MCF 10A (cell line): Measurements from ENCODE around the gene SRGAP3. TPM values are rescaled to one million over a fixed set of nuclear protein-coding genes. Genes with fewer than 3 reads are reported as not detected.
A peak's percentile ranks its signal among the peaks of the same experiment; 100 is the strongest.

ENCODE experiments used
- BruUV-seq: library from RNA; stranded (reverse); fragments of 400-500 nt; replicated peaks from 2 replicates; lab custom pipeline; 2021; lab: Mats Ljungman, UMichigan
- CTCF ChIA-PET: fragments of 300-600 bp; sonication (Branson Sonifier 250); formaldehyde crosslinking; extraction: SDS; loops from one replicate; lab custom pipeline; 2021; ENCODE audit warnings: antibody characterized with exemption, inconsistent platforms; lab: Yijun Ruan, JAX
- POLR2A ChIA-PET: fragments of 300-600, 350-650 bp; sonication (Branson Sonifier 250); formaldehyde crosslinking; extraction: SDS; loops from one replicate; lab custom pipeline; 2020; ENCODE audit warnings: antibody characterized with exemption, inconsistent platforms; lab: Yijun Ruan, JAX
- DNase-seq: peaks from one replicate; pipeline ENCODE4 v3.0.0-alpha.2; 2018; ENCODE audit not compliant: unreplicated experiment
- H3K27ac Mint-ChIP-seq: one replicate; pipeline ENCODE4 v1.8.0; 2022; ENCODE audit warnings: mild to moderate bottlenecking, low read depth, mixed read lengths; ENCODE audit not compliant: unreplicated experiment
- H3K27me3 Mint-ChIP-seq: one replicate; pipeline ENCODE4 v1.8.0; 2022; ENCODE audit warnings: mixed read lengths; ENCODE audit not compliant: insufficient read depth, unreplicated experiment
- H3K36me3 Mint-ChIP-seq: one replicate; pipeline ENCODE4 v1.8.0; 2022; ENCODE audit warnings: mild to moderate bottlenecking, moderate library complexity, mixed read lengths; ENCODE audit not compliant: insufficient read depth, unreplicated experiment
- H3K4me1 Mint-ChIP-seq: one replicate; pipeline ENCODE4 v1.8.0; 2022; ENCODE audit warnings: mixed read lengths; ENCODE audit not compliant: insufficient read depth, unreplicated experiment
- H3K4me3 Mint-ChIP-seq: one replicate; pipeline ENCODE4 v1.8.0; 2022; ENCODE audit warnings: mild to moderate bottlenecking, moderate library complexity, mixed read lengths; ENCODE audit not compliant: unreplicated experiment
- H3K9me3 Mint-ChIP-seq: one replicate; pipeline ENCODE4 v1.8.0; 2022; ENCODE audit warnings: mixed read lengths; ENCODE audit not compliant: unreplicated experiment
- CTCF ChIP-seq: fragments of 200-600 bp; IDR thresholded peaks from one replicate; pipeline ENCODE4 v1.8.0; 2022; ENCODE audit warnings: antibody characterized with exemption, mild to moderate bottlenecking; ENCODE audit not compliant: unreplicated experiment
- intact Hi-C: fragments of 100-400 bp; cut with micrococcal nuclease; formaldehyde crosslinking; loops from 2 replicates; pipeline ENCODE4 v1.14.1; 2022
- total RNA-seq: library from RNA; stranded (reverse); gene quantifications from 2 replicates; pipeline ENCODE4 v1.2.3, GENCODE V29; 2022

Gene SRGAP3
- total RNA-seq, 1 experiment from 2014 or later = 19.8 TPM

GRCh38 chr3:9217784-9218513 lies 31.5 kb downstream of the SRGAP3 start:
- ChIA-PET POLR2A (no interaction called here), CTCF (no interaction called here)
- peaks cover 23% of the 10 kb centered on the region for H3K4me1 Mint-ChIP-seq
- H3K4me3 Mint-ChIP-seq = no peak overlapping the region
- no peaks in the 10 kb centered on the region for H3K9me3 Mint-ChIP-seq
- no TSS peak for BruUV-seq
- no peaks in the 10 kb centered on the region for H3K36me3 Mint-ChIP-seq
- TF ChIP-seq CTCF = no peak
- H3K27me3 Mint-ChIP-seq = no peaks in the 10 kb centered on the region
- no peak for DNase-seq
- no peak overlapping the region for H3K27ac Mint-ChIP-seq
- intact Hi-C loops = no loop called here

- BruUV-seq = no TSS peak
- CTCF ChIA-PET = no interaction called here
These were observed 32.7 kb downstream of the SRGAP3 start for GRCh38 chr3:9216736-9217135.

GRCh38 chr3:9214599-9214998 lies 34.8 kb downstream of the SRGAP3 start:
- Mint-ChIP-seq H3K27me3 (no peaks in the 10 kb centered on the region), H3K4me3 (no peak overlapping the region), H3K4me1 (peaks cover 30% of the 10 kb centered on the region), H3K27ac (peak overlapping the region; percentile 40), H3K9me3 (no peaks in the 10 kb centered on the region), H3K36me3 (no peaks in the 10 kb centered on the region)
- ChIA-PET POLR2A (interaction anchor here (0.7 to 2.1 kb wide), 3 partner anchors 11 to 89 kb away, joined by 3 to 8 read pairs (median 7); partner anchors contain the start of gene SRGAP3), CTCF (interaction anchor here (0.7 to 2.3 kb wide), 7 partner anchors 13 to 342 kb away, joined by 3 to 6 read pairs (median 3); no protein-coding TSS in a partner anchor)
- BruUV-seq = no TSS peak
- TF ChIP-seq CTCF = no peak
- DNase-seq = peak; percentile 71
- intact Hi-C loops = no loop called here

More at GRCh38 chr3:9216736-9217135, 32.7 kb downstream of the SRGAP3 start:
- no peak for DNase-seq
- H3K27me3 Mint-ChIP-seq = no peaks in the 10 kb centered on the region
- no peak overlapping the region for H3K4me3 Mint-ChIP-seq
- peaks cover 23% of the 10 kb centered on the region for H3K4me1 Mint-ChIP-seq
- intact Hi-C loops = no loop called here
- no peaks in the 10 kb centered on the region for H3K36me3 Mint-ChIP-seq
- TF ChIP-seq CTCF = no peak
- no peak overlapping the region for H3K27ac Mint-ChIP-seq
- POLR2A ChIA-PET = no interaction called here
- no peaks in the 10 kb centered on the region for H3K9me3 Mint-ChIP-seq

GRCh38 chr3:9214185-9214584 lies 35.3 kb downstream of the SRGAP3 start:
- Mint-ChIP-seq H3K4me1 (peaks cover 30% of the 10 kb centered on the region), H3K27ac (peak overlapping the region; percentile 40), H3K27me3 (no peaks in the 10 kb centered on the region), H3K4me3 (no peak overlapping the region), H3K36me3 (no peaks in the 10 kb centered on the region), H3K9me3 (no peaks in the 10 kb centered on the region)
- no TSS peak for BruUV-seq
- DNase-seq = no peak
- TF ChIP-seq CTCF = no peak
- CTCF ChIA-PET = interaction anchor here (0.7 to 2.3 kb wide), 8 partner anchors 13 to 342 kb away, joined by 3 to 6 read pairs (median 3); no protein-coding TSS in a partner anchor
- intact Hi-C loops = no loop called here
- POLR2A ChIA-PET = interaction anchor here (0.7 to 2.1 kb wide), 3 partner anchors 11 to 89 kb away, joined by 3 to 8 read pairs (median 7); partner anchors contain the start of gene SRGAP3
